ENCODE data around the gene STAG2. TPM values are rescaled to one million over a fixed set of nuclear protein-coding genes. Genes with fewer than 3 reads are reported as not detected.
A peak's percentile ranks its signal among the peaks of the same experiment; 100 is the strongest.

STAG2 gene
- total RNA-seq, 1 donor from 2014 or later, result 29.3 TPM

DNA sequence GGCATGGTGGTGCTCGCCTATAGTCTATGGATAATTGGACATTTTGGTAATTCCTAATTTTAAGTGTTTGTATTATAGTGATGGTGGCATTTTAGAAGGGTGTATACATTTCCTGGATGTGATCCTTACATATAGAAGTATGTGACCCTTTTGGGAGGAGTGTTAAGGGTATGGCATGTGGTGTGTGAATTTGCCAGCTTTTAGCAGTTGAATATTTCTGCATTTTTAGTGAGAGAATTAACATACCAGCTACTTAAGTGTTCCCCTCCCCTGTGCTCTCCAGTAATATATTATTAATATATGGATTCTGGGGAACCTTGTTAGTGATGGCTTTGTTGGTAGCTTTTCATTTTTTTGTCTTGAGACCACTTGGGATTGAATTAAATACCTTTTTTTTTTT lies 55.3 kb downstream of the STAG2 start:
- Histone ChIP-seq H3K9me3 (replicated peaks) (no peaks in the 10 kb centered on the region), H3K4me1 (peaks cover 24% of the 10 kb centered on the region), H3K27me3 (ENCODE audit: low read depth) (no peaks in the 10 kb centered on the region), H3K27ac (replicated peaks) (no peak overlapping the region), H3K36me3 (no peaks in the 10 kb centered on the region), H3K4me3 (no peak overlapping the region)
- TF ChIP-seq, protein P1, sequence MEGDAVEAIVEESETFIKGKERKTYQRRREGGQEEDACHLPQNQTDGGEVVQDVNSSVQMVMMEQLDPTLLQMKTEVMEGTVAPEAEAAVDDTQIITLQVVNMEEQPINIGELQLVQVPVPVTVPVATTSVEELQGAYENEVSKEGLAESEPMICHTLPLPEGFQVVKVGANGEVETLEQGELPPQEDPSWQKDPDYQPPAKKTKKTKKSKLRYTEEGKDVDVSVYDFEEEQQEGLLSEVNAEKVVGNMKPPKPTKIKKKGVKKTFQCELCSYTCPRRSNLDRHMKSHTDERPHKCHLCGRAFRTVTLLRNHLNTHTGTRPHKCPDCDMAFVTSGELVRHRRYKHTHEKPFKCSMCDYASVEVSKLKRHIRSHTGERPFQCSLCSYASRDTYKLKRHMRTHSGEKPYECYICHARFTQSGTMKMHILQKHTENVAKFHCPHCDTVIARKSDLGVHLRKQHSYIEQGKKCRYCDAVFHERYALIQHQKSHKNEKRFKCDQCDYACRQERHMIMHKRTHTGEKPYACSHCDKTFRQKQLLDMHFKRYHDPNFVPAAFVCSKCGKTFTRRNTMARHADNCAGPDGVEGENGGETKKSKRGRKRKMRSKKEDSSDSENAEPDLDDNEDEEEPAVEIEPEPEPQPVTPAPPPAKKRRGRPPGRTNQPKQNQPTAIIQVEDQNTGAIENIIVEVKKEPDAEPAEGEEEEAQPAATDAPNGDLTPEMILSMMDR (IDR thresholded peaks at IDR 0.05; ENCODE audit: borderline replicate concordance), result no peak
- no peak for DNase-seq
- intact Hi-C loops (cut with micrococcal nuclease), result no loop called here

DNA sequence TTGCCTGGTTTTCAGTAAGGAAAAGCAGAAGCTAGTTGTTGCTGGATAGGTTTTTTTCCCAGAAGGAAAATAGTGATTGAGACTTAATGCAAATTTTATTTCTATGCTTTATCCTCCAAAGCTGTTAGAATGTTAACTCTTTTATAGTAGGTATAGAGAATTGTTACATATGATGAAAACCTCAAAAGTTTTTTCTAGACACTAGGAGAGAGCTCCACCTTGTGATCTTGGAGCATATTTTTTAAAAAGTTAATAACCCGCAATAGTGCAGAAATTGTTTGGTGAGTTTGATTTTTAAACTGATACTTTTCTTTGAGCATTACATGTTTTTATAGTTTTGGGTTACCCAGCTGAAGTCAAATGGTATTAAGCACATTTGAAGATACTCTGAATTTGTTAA lies 56.5 kb downstream of the STAG2 start:
- TF ChIP-seq, protein P1 (IDR thresholded peaks at IDR 0.05; ENCODE audit: borderline replicate concordance), result peak; percentile 15
- H3K4me3 ChIP-seq, result no peak overlapping the region
- no peak for DNase-seq
- H3K27me3 ChIP-seq (ENCODE audit: low read depth), result no peaks in the 10 kb centered on the region
- no peaks in the 10 kb centered on the region for H3K36me3 ChIP-seq
- no peaks in the 10 kb centered on the region for H3K9me3 ChIP-seq (replicated peaks)
- H3K4me1 ChIP-seq, result peaks cover 32% of the 10 kb centered on the region
- intact Hi-C loops (cut with micrococcal nuclease), result no loop called here
- no peak overlapping the region for H3K27ac ChIP-seq (replicated peaks)

DNA sequence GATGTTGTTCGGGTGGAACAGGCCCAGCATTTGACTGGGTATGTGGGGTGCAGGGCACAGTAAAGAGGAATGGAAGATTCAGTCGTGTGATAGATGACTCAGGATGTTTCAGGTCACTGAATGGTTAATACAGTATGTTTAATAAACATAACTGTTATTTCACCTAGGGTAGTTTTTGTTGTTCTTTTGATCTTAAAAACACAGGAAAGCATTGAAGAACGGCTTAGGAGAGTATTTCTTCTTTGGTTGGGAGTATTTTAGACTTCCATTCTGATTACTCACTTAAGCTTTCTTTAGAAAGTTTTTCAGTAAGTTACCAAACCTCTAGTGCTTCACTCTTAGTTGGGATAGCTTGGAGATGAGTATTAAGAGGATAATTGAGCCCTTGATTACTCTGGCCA lies 62.3 kb downstream of the STAG2 start:
- peaks cover 6% of the 10 kb centered on the region for H3K36me3 ChIP-seq
- peaks cover 27% of the 10 kb centered on the region for H3K4me1 ChIP-seq
- no peaks in the 10 kb centered on the region for H3K27me3 ChIP-seq (ENCODE audit: low read depth)
- DNase-seq, result no peak
- intact Hi-C loops (cut with micrococcal nuclease), result no loop called here
- H3K4me3 ChIP-seq, result no peak overlapping the region
- H3K27ac ChIP-seq (replicated peaks), result no peak overlapping the region
- TF ChIP-seq, protein P1 (IDR thresholded peaks at IDR 0.05; ENCODE audit: borderline replicate concordance), result no peak
- H3K9me3 ChIP-seq (replicated peaks), result no peaks in the 10 kb centered on the region

DNA sequence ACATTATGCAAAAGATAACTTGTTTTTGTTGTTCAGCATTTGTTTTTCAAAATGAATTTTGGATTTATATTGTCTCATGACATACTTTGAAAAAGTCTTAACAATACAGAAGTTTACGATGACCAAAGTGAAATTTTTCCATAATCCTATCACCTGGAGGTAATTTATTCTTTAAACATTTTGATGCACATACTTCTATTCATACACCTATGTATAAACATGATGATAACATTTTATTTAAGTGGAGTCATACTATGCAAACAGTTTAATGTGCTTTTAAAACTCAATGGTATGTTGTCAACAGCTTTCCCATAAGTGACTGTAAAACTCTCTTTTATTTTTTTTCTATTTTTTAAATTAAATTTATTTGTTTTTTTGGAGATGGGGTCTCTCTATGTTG lies 65.0 kb downstream of the STAG2 start:
- H3K36me3 ChIP-seq, result peaks cover 8% of the 10 kb centered on the region

DNA sequence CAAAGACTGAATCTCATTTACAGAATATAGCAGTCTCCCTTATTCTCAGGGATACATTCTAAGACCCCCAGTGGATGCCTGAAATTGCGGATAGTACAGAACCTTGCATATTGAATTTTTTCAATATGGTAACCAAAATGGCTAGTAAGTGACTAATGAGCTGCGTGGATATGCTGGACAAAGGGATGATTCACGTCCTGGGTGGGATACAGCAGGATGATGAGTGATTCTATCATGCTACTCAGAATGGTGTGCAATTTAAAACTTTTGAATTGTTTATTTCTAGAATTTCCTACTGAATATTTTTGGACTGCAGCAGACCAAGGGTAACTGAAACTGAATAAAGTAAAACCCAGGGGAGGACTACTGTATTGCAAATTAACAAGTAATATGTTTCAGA lies 66.7 kb downstream of the STAG2 start:
- H3K27me3 ChIP-seq (ENCODE audit: low read depth), result no peaks in the 10 kb centered on the region
- peaks cover 11% of the 10 kb centered on the region for H3K36me3 ChIP-seq
- no peak overlapping the region for H3K27ac ChIP-seq (replicated peaks)
- peaks cover 10% of the 10 kb centered on the region for H3K4me1 ChIP-seq
- TF ChIP-seq, protein P1 (IDR thresholded peaks at IDR 0.05; ENCODE audit: borderline replicate concordance), result no peak
- no peak overlapping the region for H3K4me3 ChIP-seq
- DNase-seq, result no peak
- intact Hi-C loops (cut with micrococcal nuclease), result no loop called here
- H3K9me3 ChIP-seq (replicated peaks), result no peaks in the 10 kb centered on the region

More for the DNA sequence above, 65.0 kb downstream of the STAG2 start:
- TF ChIP-seq, protein P1 (IDR thresholded peaks at IDR 0.05; ENCODE audit: borderline replicate concordance), result no peak
- Histone ChIP-seq H3K9me3 (replicated peaks) (no peaks in the 10 kb centered on the region), H3K4me3 (no peak overlapping the region), H3K4me1 (peaks cover 22% of the 10 kb centered on the region), H3K27me3 (ENCODE audit: low read depth) (no peaks in the 10 kb centered on the region), H3K27ac (replicated peaks) (no peak overlapping the region)
- DNase-seq, result no peak
- intact Hi-C loops (cut with micrococcal nuclease), result no loop called here

DNA sequence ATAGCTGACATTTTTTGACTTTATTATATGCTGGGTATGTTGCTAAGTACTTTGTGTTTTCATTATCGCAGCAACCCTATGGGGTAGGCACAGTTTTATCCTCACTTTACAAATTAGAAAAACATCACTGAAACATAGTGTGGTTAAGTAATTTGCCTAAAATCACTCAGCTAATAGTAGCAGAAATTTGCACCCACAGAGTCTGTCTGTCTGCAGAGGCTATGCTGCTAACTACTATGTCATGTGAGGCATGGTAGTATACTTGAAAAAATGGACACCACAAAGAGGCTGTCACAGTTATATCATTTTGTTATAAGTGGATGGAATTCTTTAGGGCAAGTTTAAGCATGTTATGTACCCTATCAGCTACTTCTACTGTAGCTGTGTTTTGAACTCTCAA lies 69.0 kb downstream of the STAG2 start:
- peaks cover 10% of the 10 kb centered on the region for H3K4me1 ChIP-seq
- intact Hi-C loops (cut with micrococcal nuclease), result no loop called here
- no peak overlapping the region for H3K4me3 ChIP-seq
- no peak for DNase-seq
- H3K27me3 ChIP-seq (ENCODE audit: low read depth), result no peaks in the 10 kb centered on the region
- no peak overlapping the region for H3K27ac ChIP-seq (replicated peaks)
- H3K9me3 ChIP-seq (replicated peaks), result no peaks in the 10 kb centered on the region
- peaks cover 11% of the 10 kb centered on the region for H3K36me3 ChIP-seq
- TF ChIP-seq, protein P1 (IDR thresholded peaks at IDR 0.05; ENCODE audit: borderline replicate concordance), result no peak
